ENCODE data around the gene IFT20. TPM values are rescaled to one million over a fixed set of nuclear protein-coding genes. Genes with fewer than 3 reads are reported as not detected.

The IFT20 gene
- total RNA-seq, 2 experiments from 2014 or later: 52.6 to 53.1 TPM

- intact Hi-C loops (cut with DNase I, micrococcal nuclease): loop anchor here (1.0 to 10.0 kb wide), 7 partner anchors 15 to 618 kb away; partner anchors contain the start of genes TMEM97 (in 2 of the 2), BLTP2 (in 1 of the 2), FAM222B (in 1 of the 2) and NLK (in 1 of the 2)
- Mint-ChIP-seq H3K9me3 (no peaks in the 10 kb centered on the region), H3K36me3 (ENCODE audit: low read depth) (peaks cover 35% of the 10 kb centered on the region), H3K4me3 (peak overlapping the region; percentile 98), H3K27me3 (no peaks in the 10 kb centered on the region), H3K27ac (peak overlapping the region; percentile 88), H3K4me1 (ENCODE audit: low read depth) (peaks cover 56% of the 10 kb centered on the region)
- peak overlapping the region; percentile 87 to 91 for H3K27ac ChIP-seq (ENCODE audit: low read depth in 1 of 2, low read length in 2 of 2)
- TF ChIP-seq CTCF (IDR thresholded peaks at IDR 0.05): no peak
- DNase-seq: peak in 1 of 14 experiments; percentile 11
- CTCF ChIA-PET: interaction anchor here (0.9 to 2.3 kb wide), 5 partner anchors 16 to 102 kb away, joined by 3 to 15 read pairs (median 5); partner anchors contain the start of genes POLDIP2 and TMEM97
- H3K36me3 ChIP-seq (ENCODE audit: insufficient read depth, low read length): peaks cover 32% of the 10 kb centered on the region
- H3K4me3 ChIP-seq (ENCODE audit: low read length): peak overlapping the region; percentile 92
- ATAC-seq (ENCODE audit: poor library complexity): no peak
- no peaks in the 10 kb centered on the region for H3K9me3 ChIP-seq (ENCODE audit: control insufficient read depth in 1 of 2, insufficient read depth in 1 of 2, low read length in 2 of 2)
- H3K4me1 ChIP-seq (ENCODE audit: insufficient read depth, low read length): peaks cover 38% of the 10 kb centered on the region
- no peaks in the 10 kb centered on the region for H3K27me3 ChIP-seq (ENCODE audit: control insufficient read depth in 1 of 2, insufficient read depth in 2 of 2, low read length in 2 of 2)
- POLR2A ChIA-PET: interaction anchor here (0.7 to 2.5 kb wide), 18 partner anchors 9 to 959 kb away, joined by 3 to 118 read pairs (median 6); partner anchors contain the start of genes BLTP2, LYRM9, NUFIP2 and PHF12
Observed at GRCh38 chr17:28334666-28335200, 539 bp downstream of the IFT20 start.

- Mint-ChIP-seq H3K27ac (peak overlapping the region; percentile 88), H3K9me3 (no peaks in the 10 kb centered on the region), H3K36me3 (ENCODE audit: low read depth) (peaks cover 39% of the 10 kb centered on the region), H3K27me3 (no peaks in the 10 kb centered on the region), H3K4me3 (peak overlapping the region; percentile 98), H3K4me1 (ENCODE audit: low read depth) (peaks cover 56% of the 10 kb centered on the region)
- peaks cover 31% of the 10 kb centered on the region for H3K36me3 ChIP-seq (ENCODE audit: insufficient read depth, low read length)
- ChIA-PET POLR2A (interaction anchor here (1.9 to 2.5 kb wide), 2 partner anchors 23 to 616 kb away, joined by 6 to 118 read pairs; partner anchors contain the start of gene POLDIP2), CTCF (interaction anchor here (2.3 kb wide), 1 partner anchor 15 kb away, joined by 15 read pairs; the partner anchor contains the start of gene TMEM97)
- DNase-seq (peak in 2 of 14 experiments; percentile 2 to 36), ATAC-seq (ENCODE audit: poor library complexity) (no peak)
- H3K9me3 ChIP-seq (ENCODE audit: control insufficient read depth in 1 of 2, insufficient read depth in 1 of 2, low read length in 2 of 2): no peaks in the 10 kb centered on the region
- TF ChIP-seq CTCF (IDR thresholded peaks at IDR 0.05): no peak
- H3K4me3 ChIP-seq (ENCODE audit: low read length): no peak overlapping the region
- intact Hi-C loops (cut with DNase I, micrococcal nuclease): loop anchor here in 1 of 2 experiments (2.0 to 10.0 kb wide), 3 partner anchors 311 to 619 kb away; partner anchors contain the start of genes BLTP2 and FAM222B
- H3K27ac ChIP-seq (ENCODE audit: low read depth in 1 of 2, low read length in 2 of 2): no peak overlapping the region
- peaks cover 38% of the 10 kb centered on the region for H3K4me1 ChIP-seq (ENCODE audit: insufficient read depth, low read length)
- H3K27me3 ChIP-seq (ENCODE audit: control insufficient read depth in 1 of 2, insufficient read depth in 2 of 2, low read length in 2 of 2): no peaks in the 10 kb centered on the region
Observed at GRCh38 chr17:28334171-28334570, 1.1 kb downstream of the IFT20 start.

- no peaks in the 10 kb centered on the region for H3K9me3 Mint-ChIP-seq
- ATAC-seq (ENCODE audit: poor library complexity) (no peak), DNase-seq (no peak)
- no peak overlapping the region for H3K4me3 ChIP-seq (ENCODE audit: low read length)
- H3K4me1 ChIP-seq (ENCODE audit: insufficient read depth, low read length): peaks cover 38% of the 10 kb centered on the region
- no peak overlapping the region for H3K27ac ChIP-seq (ENCODE audit: low read depth in 1 of 2, low read length in 2 of 2)
- intact Hi-C loops (cut with DNase I, micrococcal nuclease): loop anchor here in 1 of 2 experiments (10.0 kb wide), 2 partner anchors 312 to 512 kb away; partner anchors contain the start of genes BLTP2 and FAM222B
- no peaks in the 10 kb centered on the region for H3K27me3 Mint-ChIP-seq
- peak overlapping the region; percentile 88 for H3K27ac Mint-ChIP-seq
- H3K9me3 ChIP-seq (ENCODE audit: control insufficient read depth in 1 of 2, insufficient read depth in 1 of 2, low read length in 2 of 2): no peaks in the 10 kb centered on the region
- POLR2A ChIA-PET: interaction anchor here (1.6 kb wide), 1 partner anchor 24 kb away, joined by 4 read pairs; the partner anchor contains the start of gene POLDIP2
- TF ChIP-seq CTCF (IDR thresholded peaks at IDR 0.05): no peak
- peaks cover 36% of the 10 kb centered on the region for H3K36me3 ChIP-seq (ENCODE audit: insufficient read depth, low read length)
- H3K36me3 Mint-ChIP-seq (ENCODE audit: low read depth): peaks cover 48% of the 10 kb centered on the region
- CTCF ChIA-PET: no interaction called here
- peak overlapping the region; percentile 98 for H3K4me3 Mint-ChIP-seq
- peaks cover 51% of the 10 kb centered on the region for H3K4me1 Mint-ChIP-seq (ENCODE audit: low read depth)
- H3K27me3 ChIP-seq (ENCODE audit: control insufficient read depth in 1 of 2, insufficient read depth in 2 of 2, low read length in 2 of 2): no peaks in the 10 kb centered on the region
Observed at GRCh38 chr17:28333083-28333746, 2.1 kb downstream of the IFT20 start.
